Body of pancreas (tissue), 4 donors: ENCODE results near the gene SLC37A4. TPM values are rescaled to one million over a fixed set of nuclear protein-coding genes. Genes with fewer than 3 reads are reported as not detected.
"Not testable (repeated sequence)": the region's sequence is repeated elsewhere in the genome, so short reads cannot be mapped to it uniquely, and the experiment has no call there.

Source experiments
- ATAC-seq: fragments of 150-250 bp; one replicate; pipeline ENCODE4 v1.9.1; 2016
- DNase-seq, 4 donors: peaks; one replicate each; pipeline ENCODE4 v3.0.0-alpha.2; 2019
- H3K27ac ChIP-seq, 4 donors: fragments of 200-600 bp; sonication (generic); 1 replicate in 3 of 4; 2 replicates in 1 of 4; pipeline versions ENCODE4 v1.5.1 to v1.6.1; 2016 to 2019; ENCODE audit warnings: mild to moderate bottlenecking in 1 of 4, mixed read lengths in 1 of 4, moderate library complexity in 1 of 4
- H3K27me3 ChIP-seq, 2 donors: fragments of 200-600 bp; sonication (generic); one replicate each; pipeline ENCODE4 v1.6.0; 2016; ENCODE audit warnings: mild to moderate bottlenecking in 1 of 2
- H3K36me3 ChIP-seq, 2 donors: fragments of 200-600 bp; sonication (generic); replicated peaks in 1 of 2; 2 replicates each; pipeline ENCODE4 v1.5.1; 2016; ENCODE audit warnings: low read depth in 2 of 2; ENCODE audit not compliant: insufficient read depth in 1 of 2
- H3K4me1 ChIP-seq: fragments of 200-600 bp; sonication (generic); one replicate; pipeline ENCODE4 v1.6.0; 2016
- H3K4me3 ChIP-seq, 2 donors: fragments of 200-600 bp; sonication (generic); 1 replicate in 1 of 2; 2 replicates in 1 of 2; pipeline ENCODE4 v1.5.1; 2016 to 2019
- H3K9me3 ChIP-seq, 3 donors: fragments of 200-600 bp; sonication (generic); 1 replicate in 2 of 3; 2 replicates in 1 of 3; pipeline ENCODE4 v1.5.1; 2016
- CTCF ChIP-seq, 7 experiments: fragments of 450-650 bp in 4 of 7; fragments of 200-600 bp in 3 of 7; sonication (generic) in 3 of 7; IDR thresholded peaks; one replicate each; pipeline ENCODE4 v1.5.1; 2016 to 2019; ENCODE audit warnings: antibody characterized with exemption in 7 of 7
- POLR2A ChIP-seq, 3 donors: fragments of 450-650 bp; IDR thresholded peaks; one replicate each; pipeline ENCODE4 v1.6.1; 2016; ENCODE audit warnings: antibody characterized with exemption in 3 of 3, mild to moderate bottlenecking in 2 of 3
- WGBS, 2 donors: methylation state at CpG; one replicate each; pipeline ENCODE4 v1.1.5; 2017; 5-methylcytosine and 5-hydroxymethylcytosine counted together
- intact Hi-C: fragments of 100-400 bp; cut with DNase I; formaldehyde crosslinking; loops from one replicate; pipeline ENCODE4 v1.15.1; 2023
- total RNA-seq, 2 donors: library from RNA; depleted of rRNA; stranded (reverse); fragments of >200 nt; gene quantifications; one replicate each; pipeline ENCODE4 v1.1.0, GENCODE V29; 2016

The SLC37A4 gene
- total RNA-seq, 2 donors from 2014 or later: 64.6 to 90.3 TPM

- ATAC-seq: no peak
- WGBS, 2 donors: 28 to 57% methylated on average over 13 to 22 of the region's 22 CpGs
- peak overlapping the region; percentile 4 to 76 (median 47) for H3K27ac ChIP-seq
Measured at GRCh38 chr11:118996926-118997626, 33.6 kb downstream of the SLC37A4 start.

DNA sequence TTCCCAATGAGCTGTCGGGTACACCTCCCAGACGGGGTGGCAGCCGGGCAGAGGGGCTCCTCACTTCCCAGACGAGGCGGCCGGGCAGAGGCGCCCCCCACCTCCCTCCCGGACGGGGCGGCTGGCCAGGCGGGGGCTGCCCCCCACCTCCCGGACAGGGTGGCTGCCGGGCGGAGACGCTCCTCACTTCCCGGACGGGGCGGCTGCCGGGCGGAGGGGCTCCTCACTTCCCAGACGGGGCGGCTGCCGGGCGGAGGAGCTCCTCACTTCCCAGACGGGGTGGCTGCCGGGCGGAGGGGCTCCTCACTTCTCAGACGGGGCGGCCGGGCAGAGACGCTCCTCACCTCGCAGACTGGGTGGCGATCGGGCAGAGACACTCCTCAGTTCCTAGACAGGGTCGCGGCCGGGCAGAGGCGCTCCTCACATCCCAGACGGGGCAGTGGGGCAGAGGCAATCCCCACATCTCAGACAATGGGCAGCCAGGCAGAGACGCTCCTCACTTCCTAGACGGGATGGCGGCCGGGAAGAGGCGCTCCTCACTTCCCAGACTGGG lies 39.1 kb downstream of the SLC37A4 start:
- DNase-seq, H3K27ac ChIP-seq, H3K27me3 ChIP-seq, H3K36me3 ChIP-seq, intact Hi-C loops, H3K4me3 ChIP-seq, H3K9me3 ChIP-seq, ATAC-seq, H3K4me1 ChIP-seq: not testable (repeated sequence)
- 89 to 95% methylated on average over 11 to 19 of the region's 44 CpGs for WGBS, 2 donors

More at GRCh38 chr11:118996926-118997626, 33.6 kb downstream of the SLC37A4 start:
- intact Hi-C loops: no loop called here
- no peaks in the 10 kb centered on the region for H3K9me3 ChIP-seq
- no peaks in the 10 kb centered on the region for H3K27me3 ChIP-seq
- H3K36me3 ChIP-seq: peaks cover 0 to 5% of the 10 kb centered on the region in 2 donors
- H3K4me3 ChIP-seq: peak overlapping the region in 1 of 2 donors; percentile 50
- DNase-seq: no peak
- peaks cover 16% of the 10 kb centered on the region for H3K4me1 ChIP-seq
- TF ChIP-seq POLR2A (IDR thresholded peaks at IDR 0.05): no peak

- no peak for TF ChIP-seq CTCF (IDR thresholded peaks at IDR 0.05)
- TF ChIP-seq POLR2A (IDR thresholded peaks at IDR 0.05): no peak
- WGBS, 2 donors: 91 to 94% methylated on average over 5 of the region's 5 CpGs
Measured at GRCh38 chr11:118988280-118988679, 42.4 kb downstream of the SLC37A4 start.

GRCh38 chr11:118984825-118985224 lies 45.9 kb downstream of the SLC37A4 start:
- no peak overlapping the region for H3K27ac ChIP-seq
- WGBS, 2 donors: 70 to 90% methylated on average over 2 of the region's 2 CpGs
- H3K27me3 ChIP-seq: no peaks in the 10 kb centered on the region
- ATAC-seq (no peak), DNase-seq (no peak)
- H3K4me3 ChIP-seq: no peak overlapping the region
- intact Hi-C loops: no loop called here
- no peaks in the 10 kb centered on the region for H3K4me1 ChIP-seq
- H3K9me3 ChIP-seq: no peaks in the 10 kb centered on the region
- TF ChIP-seq POLR2A (IDR thresholded peaks at IDR 0.05) (no peak), CTCF (IDR thresholded peaks at IDR 0.05) (no peak)
- no peaks in the 10 kb centered on the region for H3K36me3 ChIP-seq

More at GRCh38 chr11:118988280-118988679, 42.4 kb downstream of the SLC37A4 start:
- H3K27me3 ChIP-seq: no peaks in the 10 kb centered on the region
- H3K27ac ChIP-seq: no peak overlapping the region
- DNase-seq: no peak
- H3K9me3 ChIP-seq: no peaks in the 10 kb centered on the region
- ATAC-seq: no peak
- no peaks in the 10 kb centered on the region for H3K36me3 ChIP-seq
- intact Hi-C loops: no loop called here
- no peaks in the 10 kb centered on the region for H3K4me1 ChIP-seq
- H3K4me3 ChIP-seq: no peak overlapping the region

DNA sequence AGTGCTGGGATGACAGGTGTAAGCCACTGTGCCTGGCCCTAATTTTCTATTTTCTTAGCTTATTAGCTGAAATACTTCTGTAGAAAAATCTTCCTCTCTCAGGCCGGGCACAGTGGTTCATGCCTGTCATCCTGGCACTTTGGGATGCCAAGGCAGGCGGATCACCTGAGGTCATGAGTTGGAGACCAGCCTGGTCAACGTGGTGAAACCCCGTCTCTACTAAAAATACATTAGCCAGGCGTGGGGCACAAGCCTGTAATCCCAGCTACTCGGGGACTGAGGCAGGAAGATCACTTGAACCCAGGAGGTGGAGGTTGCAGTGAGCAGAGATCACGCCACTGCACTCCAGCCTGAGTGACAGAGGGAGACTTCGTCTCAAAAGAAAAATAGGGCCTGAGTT lies 46.3 kb downstream of the SLC37A4 start:
- intact Hi-C loops, H3K4me1 ChIP-seq, H3K9me3 ChIP-seq, DNase-seq, H3K27ac ChIP-seq, H3K27me3 ChIP-seq, ATAC-seq, H3K4me3 ChIP-seq, H3K36me3 ChIP-seq: not testable (repeated sequence)
- WGBS, 2 donors: 64% methylated on average over 8 of the region's 8 CpGs

DNA sequence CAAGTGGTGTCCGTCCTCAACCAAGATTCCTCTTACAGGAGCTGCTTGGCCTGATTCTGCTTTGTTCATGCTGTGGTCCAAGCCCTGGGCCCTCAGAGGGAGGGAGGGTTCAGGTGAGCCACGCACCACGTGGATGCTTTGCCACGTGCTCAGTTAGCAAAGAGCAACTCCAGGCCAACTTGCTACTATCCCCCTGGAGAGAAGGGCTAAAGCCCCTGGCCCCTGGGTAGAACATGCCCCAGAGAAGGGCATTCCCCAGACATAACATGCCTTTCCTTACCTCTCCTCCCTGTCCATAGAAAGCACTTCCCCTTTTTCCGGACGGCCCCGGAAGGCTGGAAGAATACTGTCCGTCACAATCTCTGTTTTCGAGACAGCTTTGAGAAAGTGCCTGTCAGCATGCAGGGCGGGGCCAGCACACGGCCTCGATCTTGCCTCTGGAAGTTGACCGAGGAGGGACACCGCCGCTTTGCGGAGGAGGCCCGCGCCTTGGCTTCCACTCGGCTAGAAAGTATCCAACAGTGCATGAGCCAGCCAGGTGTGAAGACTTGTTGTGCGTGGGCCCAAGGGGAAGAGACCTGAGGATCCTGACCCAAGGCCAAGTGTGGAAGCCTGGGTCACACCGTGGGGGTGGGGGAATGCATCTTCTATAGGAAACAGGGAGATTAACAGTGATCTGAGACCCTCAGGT lies 50.3 kb downstream of the SLC37A4 start:
- Histone ChIP-seq H3K27me3 (no peaks in the 10 kb centered on the region), H3K9me3 (no peaks in the 10 kb centered on the region), H3K4me1 (no peaks in the 10 kb centered on the region), H3K27ac (no peak overlapping the region), H3K36me3 (no peaks in the 10 kb centered on the region), H3K4me3 (no peak overlapping the region)
- TF ChIP-seq CTCF (IDR thresholded peaks at IDR 0.05): no peak
- no peak for TF ChIP-seq POLR2A (IDR thresholded peaks at IDR 0.05)
- no peak for ATAC-seq
- WGBS, 2 donors: 25 to 31% methylated on average over 19 to 21 of the region's 21 CpGs
- DNase-seq: peak in 1 of 4 donors; percentile 20
- intact Hi-C loops: no loop called here
